ENCODE results near the gene DTNBP1. TPM values are rescaled to one million over a fixed set of nuclear protein-coding genes. Genes with fewer than 3 reads are reported as not detected.

The DTNBP1 gene
- total RNA-seq, 2 experiments from 2014 or later, result 9.8 to 28.0 TPM

- ChIA-PET POLR2A (no interaction called here), CTCF (ENCODE audit: unreplicated experiment) (no interaction called here)
- TF ChIP-seq EZH2phosphoT487 (IDR thresholded peaks at IDR 0.05; ENCODE audit: borderline replicate concordance, low read depth, low read length) (no peak), CTCF (conservative IDR thresholded peaks at IDR 0.05; ENCODE audit: low read length) (peak; percentile 98)
- no peak overlapping the region for H3K4me3 ChIP-seq (ENCODE audit: low read depth, low read length, poor library complexity, severe bottlenecking)
- no peak overlapping the region for H3K27ac ChIP-seq (ENCODE audit: low read depth, low read length, poor library complexity, severe bottlenecking)
- H3K36me3 ChIP-seq (ENCODE audit: insufficient read depth, low read length), result peaks cover 15% of the 10 kb centered on the region; the same call in 1 of the 2 replicates
- H3K9me2 ChIP-seq (ENCODE audit: insufficient read depth, low read length), result no peaks in the 10 kb centered on the region
- DNase-seq (ENCODE audit: low spot score), result peak; percentile 57
- no peak overlapping the region for H3K4me2 ChIP-seq (ENCODE audit: low read length)
- H3K9me3 ChIP-seq (ENCODE audit: low read length), result no peaks in the 10 kb centered on the region
- intact Hi-C loops (cut with micrococcal nuclease; ENCODE audit: unreplicated experiment), result no loop called here
- H4K20me1 ChIP-seq (ENCODE audit: insufficient read depth, low read length), result no peaks in the 10 kb centered on the region
- no TSS peak for BruUV-seq (replicated peaks)
- H3K4me1 ChIP-seq (ENCODE audit: insufficient read depth, low read length, poor library complexity, severe bottlenecking), result no peaks in the 10 kb centered on the region
- no peaks in the 10 kb centered on the region for H3K79me2 ChIP-seq (ENCODE audit: insufficient read depth, low read depth, low read length)
- no peak overlapping the region for H2AFZ ChIP-seq (ENCODE audit: low read length)
Observed at GRCh38 chr6:15491255-15491985, 171.4 kb downstream of the DTNBP1 start.

- no peaks in the 10 kb centered on the region for H3K79me2 ChIP-seq (ENCODE audit: insufficient read depth, low read depth, low read length)
- peaks cover 15% of the 10 kb centered on the region; the same call in 1 of the 2 replicates for H3K36me3 ChIP-seq (ENCODE audit: insufficient read depth, low read length)
- intact Hi-C loops (cut with micrococcal nuclease; ENCODE audit: unreplicated experiment), result no loop called here
- no peak for DNase-seq (ENCODE audit: low spot score)
- no peak overlapping the region for H3K4me2 ChIP-seq (ENCODE audit: low read length)
- no peaks in the 10 kb centered on the region for H3K4me1 ChIP-seq (ENCODE audit: insufficient read depth, low read length, poor library complexity, severe bottlenecking)
- POLR2A ChIA-PET, result interaction anchor here (0.6 to 0.7 kb wide), 2 partner anchors 533 to 1253 kb away, joined by 3 to 7 read pairs; no protein-coding TSS in a partner anchor
- TF ChIP-seq EZH2phosphoT487 (IDR thresholded peaks at IDR 0.05; ENCODE audit: borderline replicate concordance, low read depth, low read length), result no peak
- TF ChIP-seq CTCF (conservative IDR thresholded peaks at IDR 0.05; ENCODE audit: low read length), result no peak
- CTCF ChIA-PET (ENCODE audit: unreplicated experiment), result interaction anchor here (0.6 kb wide), 1 partner anchor 1472 kb away, joined by 3 read pairs; no protein-coding TSS in a partner anchor
- no peak overlapping the region for H2AFZ ChIP-seq (ENCODE audit: low read length)
- no peak overlapping the region for H3K27ac ChIP-seq (ENCODE audit: low read depth, low read length, poor library complexity, severe bottlenecking)
- H4K20me1 ChIP-seq (ENCODE audit: insufficient read depth, low read length), result no peaks in the 10 kb centered on the region
- no peaks in the 10 kb centered on the region for H3K9me3 ChIP-seq (ENCODE audit: low read length)
- no peaks in the 10 kb centered on the region for H3K9me2 ChIP-seq (ENCODE audit: insufficient read depth, low read length)
- no TSS peak for BruUV-seq (replicated peaks)
- H3K4me3 ChIP-seq (ENCODE audit: low read depth, low read length, poor library complexity, severe bottlenecking), result no peak overlapping the region
Observed at GRCh38 chr6:15490242-15491100, 172.4 kb downstream of the DTNBP1 start.

Measured in OCI-LY7 (cell line).